Iris pigment epithelial cell (primary cell): ENCODE measurements around the gene OR8K5.
"Not testable (repeated sequence)": the region's sequence is repeated elsewhere in the genome, so short reads cannot be mapped to it uniquely, and the experiment has no call there.

Source experiments
- DNase-seq: peaks from one replicate; pipeline ENCODE4 v3.0.0-alpha.2; 2011; ENCODE audit warnings: low read depth

OR8K5 gene, protein sequence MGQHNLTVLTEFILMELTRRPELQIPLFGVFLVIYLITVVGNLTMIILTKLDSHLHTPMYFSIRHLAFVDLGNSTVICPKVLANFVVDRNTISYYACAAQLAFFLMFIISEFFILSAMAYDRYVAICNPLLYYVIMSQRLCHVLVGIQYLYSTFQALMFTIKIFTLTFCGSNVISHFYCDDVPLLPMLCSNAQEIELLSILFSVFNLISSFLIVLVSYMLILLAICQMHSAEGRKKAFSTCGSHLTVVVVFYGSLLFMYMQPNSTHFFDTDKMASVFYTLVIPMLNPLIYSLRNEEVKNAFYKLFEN

DNA sequence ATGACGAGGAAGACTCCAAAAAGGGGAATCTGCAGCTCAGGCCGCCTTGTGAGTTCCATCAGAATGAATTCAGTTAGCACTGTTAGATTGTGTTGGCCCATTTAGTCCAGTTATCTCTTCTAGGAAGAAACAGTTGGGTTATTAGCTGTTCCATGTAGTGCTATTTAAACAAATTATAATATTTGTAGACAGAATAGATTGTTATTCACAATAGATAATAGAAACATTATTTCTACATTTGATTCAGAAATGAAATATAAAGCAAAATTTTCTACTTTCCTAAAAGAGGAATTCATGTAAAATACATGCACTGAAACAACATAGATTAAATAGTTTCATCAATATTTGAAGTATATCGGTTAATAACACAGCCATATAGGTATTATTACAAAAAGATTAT, at the start of gene OR8K5:
Gene OR8K5 (minus strand): TSS at position 101 of the 400 bp plus-strand sequence. CDS start 0 bp downstream, at position 101.
- DNase-seq = no peak

- DNase-seq = no peak
Observed at GRCh38 chr11:56207790-56208189, 47.7 kb upstream of the OR8K5 start.

GRCh38 chr11:56197367-56197766, 37.2 kb upstream of the OR8K5 start:
- no peak for DNase-seq

DNA sequence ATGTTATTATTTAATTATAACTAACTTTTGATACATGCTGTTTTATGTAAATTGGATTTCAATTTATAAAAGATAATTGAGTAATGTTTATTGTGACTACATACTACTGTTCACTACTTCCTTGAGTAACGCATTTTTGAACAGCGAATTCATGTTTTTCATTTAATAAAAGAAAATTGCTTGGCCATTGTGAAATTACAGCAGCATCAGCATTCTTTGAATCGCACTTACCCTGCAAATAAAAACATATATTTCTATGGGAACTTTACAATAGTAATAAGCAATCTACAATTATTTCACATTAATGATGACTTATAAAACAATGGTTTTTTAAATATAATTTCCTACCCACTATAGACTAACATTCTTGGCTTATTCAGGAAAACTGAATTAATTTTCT, 36.6 kb upstream of the OR8K5 start:
- no peak for DNase-seq

- DNase-seq = no peak
Observed at GRCh38 chr11:56188602-56189001, 28.5 kb upstream of the OR8K5 start.

DNA sequence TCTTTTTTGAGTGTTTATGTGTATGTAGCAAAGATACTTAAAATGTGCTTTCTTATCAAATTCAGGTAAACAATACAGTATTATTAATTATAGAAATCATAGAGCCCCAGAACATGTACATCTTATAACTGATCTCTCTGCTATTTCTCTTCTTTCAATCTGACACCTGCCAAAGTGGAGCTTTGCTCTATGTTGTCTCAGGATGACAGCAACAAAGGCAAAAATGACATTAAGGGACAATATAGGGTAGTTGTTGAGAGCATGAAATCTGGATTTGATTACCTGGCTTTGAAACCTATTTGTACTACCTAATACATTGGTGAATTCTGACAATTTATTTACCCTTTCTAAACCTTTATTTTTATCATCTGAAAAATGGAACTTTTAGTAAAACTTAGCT, 23.3 kb upstream of the OR8K5 start:
- DNase-seq = no peak

- no peak for DNase-seq
Observed at GRCh38 chr11:56176318-56176717, 16.2 kb upstream of the OR8K5 start, which contains the start of gene OR5J2. TSS of gene OR5J2 (plus strand) at chr11:56176618. CDS start at chr11:56176618, 0 bp downstream.

DNA sequence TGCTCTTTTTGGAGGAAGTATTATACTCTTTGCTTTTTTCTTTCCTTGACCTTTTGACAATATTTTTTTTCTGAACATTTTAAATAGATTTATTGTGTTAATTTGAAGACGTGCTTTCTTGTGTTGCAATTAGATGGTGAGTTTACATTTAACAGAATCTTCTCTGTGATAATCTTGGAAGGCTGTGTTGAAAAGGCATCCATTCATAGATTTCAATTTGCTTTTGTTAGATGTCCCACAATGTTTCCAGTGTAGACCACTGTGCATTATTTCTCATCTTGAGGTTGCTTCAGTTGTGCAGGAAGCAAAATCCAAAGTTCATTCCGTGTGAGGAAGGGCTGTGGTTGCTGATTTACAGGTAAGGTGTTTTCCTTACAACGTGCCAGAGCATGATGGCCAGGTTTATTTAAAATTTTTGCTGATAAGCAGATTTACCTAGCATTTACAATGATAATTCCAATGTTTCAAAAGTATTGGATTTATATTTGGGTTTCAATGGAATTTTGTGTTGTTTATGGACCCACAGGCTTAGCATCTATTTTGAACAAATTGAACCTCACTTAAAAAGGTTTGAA, 12.2 kb upstream of the OR8K5 start:
- no peak for DNase-seq

GRCh38 chr11:56163804-56164203, 3.7 kb upstream of the OR8K5 start:
- DNase-seq = no peak

- no peak for DNase-seq
Observed at GRCh38 chr11:56152333-56152732, 7.8 kb downstream of the OR8K5 start.

GRCh38 chr11:56151376-56151775, 8.7 kb downstream of the OR8K5 start:
- no peak for DNase-seq

DNA sequence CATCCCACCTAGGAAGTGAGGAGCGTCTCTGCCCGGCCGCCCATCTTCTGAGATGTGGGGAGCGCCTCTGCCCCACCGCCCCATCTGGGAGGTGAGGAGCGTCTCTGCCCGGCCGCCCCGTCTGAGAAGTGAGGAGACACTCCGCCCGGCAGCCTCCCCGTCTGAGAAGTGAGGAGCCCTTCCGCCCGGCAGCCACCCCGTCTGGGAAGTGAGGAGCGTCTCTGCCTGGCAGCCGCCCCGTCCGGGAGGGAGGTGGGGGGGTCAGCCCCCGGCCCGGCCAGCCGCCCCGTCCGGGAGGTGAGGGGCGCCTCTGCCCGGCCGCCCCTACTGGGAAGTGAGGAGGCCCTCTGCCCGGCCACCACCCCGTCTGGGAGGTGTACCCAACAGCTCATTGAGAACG, 16.4 kb downstream of the OR8K5 start:
- not testable (repeated sequence) for DNase-seq

- DNase-seq = no peak
Observed at GRCh38 chr11:56140151-56140661, 19.9 kb downstream of the OR8K5 start, which contains the start of gene OR8J3. TSS of gene OR8J3 (minus strand) at chr11:56140201. CDS start at chr11:56137718, 2,483 bp downstream.

- no peak for DNase-seq
Observed at GRCh38 chr11:56122073-56122472, 38.0 kb downstream of the OR8K5 start, which contains the start of gene OR8H3. TSS of gene OR8H3 (plus strand) at chr11:56122373. CDS start at chr11:56122373, 0 bp downstream.
